Osteoblast (primary cell): ENCODE results near the gene DAG1. TPM values are rescaled to one million over a fixed set of nuclear protein-coding genes. Genes with fewer than 3 reads are reported as not detected.

Source experiments
- DNase-seq: peaks from one replicate; pipeline ENCODE4 v3.0.0; 2011; ENCODE audit warnings: low spot score, mixed read lengths; ENCODE audit not compliant: insufficient read length; ENCODE audit errors: missing footprints
- H2AFZ ChIP-seq: 2 replicates; pipeline ENCODE4 v1.6.0; 2011; ENCODE audit warnings: mild to moderate bottlenecking, low read length
- H3K27ac ChIP-seq: 2 replicates; pipeline ENCODE4 v1.5.1; 2011; ENCODE audit warnings: mild to moderate bottlenecking, low read depth, low read length, moderate library complexity
- H3K27me3 ChIP-seq: 2 replicates; pipeline ENCODE4 v1.6.0; 2012; ENCODE audit warnings: mild to moderate bottlenecking, control low read depth, inconsistent platforms, low read length, moderate library complexity; ENCODE audit not compliant: insufficient read depth
- H3K36me3 ChIP-seq: 2 replicates; pipeline ENCODE4 v1.5.1; 2011; ENCODE audit warnings: mild to moderate bottlenecking, low read length, control low read depth, moderate library complexity; ENCODE audit not compliant: insufficient read depth
- H3K4me1 ChIP-seq: 2 replicates; pipeline ENCODE4 v1.5.1; 2011; ENCODE audit warnings: mild to moderate bottlenecking, low read length, control low read depth, moderate library complexity; ENCODE audit not compliant: insufficient read depth
- H3K4me2 ChIP-seq: 2 replicates; pipeline ENCODE4 v1.6.0; 2011; ENCODE audit warnings: mild to moderate bottlenecking, low read length; ENCODE audit not compliant: insufficient read depth
- H3K4me3 ChIP-seq: fragments of 200-600 bp; sonication (generic); 3 replicates; pipeline ENCODE4 v1.5.1; 2012; ENCODE audit warnings: mild to moderate bottlenecking, low read length, inconsistent platforms; ENCODE audit not compliant: insufficient read depth
- H3K79me2 ChIP-seq: 2 replicates; pipeline ENCODE4 v1.6.0; 2012; ENCODE audit warnings: mild to moderate bottlenecking, low read length, control low read depth, inconsistent platforms; ENCODE audit not compliant: insufficient read depth
- H3K9me3 ChIP-seq: 2 replicates; pipeline ENCODE4 v1.5.1; 2011; ENCODE audit warnings: low read depth, low read length, control low read depth
- H4K20me1 ChIP-seq: 2 replicates; pipeline ENCODE4 v1.6.0; 2012; ENCODE audit warnings: mild to moderate bottlenecking, low read length, control low read depth; ENCODE audit not compliant: insufficient read depth
- CTCF ChIP-seq: IDR thresholded peaks from 2 replicates; pipeline ENCODE4 v1.5.1; 2011; ENCODE audit warnings: mild to moderate bottlenecking, low read depth, low read length, moderate library complexity; ENCODE audit errors: extremely low read depth
- small RNA-seq: library from RNA; depleted of rRNA; stranded (forward); fragments of <200 nt; gene quantifications from one replicate; pipeline ENCODE3, GENCODE V24; 2012
- total RNA-seq: library from RNA; depleted of rRNA; stranded (reverse); fragments of >200 nt; gene quantifications from 2 replicates; pipeline ENCODE4 v1.2.3, GENCODE V29; 2012

The DAG1 gene
- total RNA-seq, 1 donor: 55.4 TPM

- Histone ChIP-seq H3K79me2 (no peaks in the 10 kb centered on the region), H3K27ac (no peak overlapping the region), H3K36me3 (no peaks in the 10 kb centered on the region), H3K27me3 (peaks cover 19% of the 10 kb centered on the region), H3K4me1 (no peaks in the 10 kb centered on the region), H4K20me1 (no peaks in the 10 kb centered on the region), H3K4me3 (no peak overlapping the region), H2AFZ (no peak overlapping the region), H3K9me3 (no peaks in the 10 kb centered on the region), H3K4me2 (no peak overlapping the region)
- no peak for TF ChIP-seq CTCF
- no peak for DNase-seq
These were observed 98.9 kb downstream of the DAG1 start for GRCh38 chr3:49568965-49569364.

DNA sequence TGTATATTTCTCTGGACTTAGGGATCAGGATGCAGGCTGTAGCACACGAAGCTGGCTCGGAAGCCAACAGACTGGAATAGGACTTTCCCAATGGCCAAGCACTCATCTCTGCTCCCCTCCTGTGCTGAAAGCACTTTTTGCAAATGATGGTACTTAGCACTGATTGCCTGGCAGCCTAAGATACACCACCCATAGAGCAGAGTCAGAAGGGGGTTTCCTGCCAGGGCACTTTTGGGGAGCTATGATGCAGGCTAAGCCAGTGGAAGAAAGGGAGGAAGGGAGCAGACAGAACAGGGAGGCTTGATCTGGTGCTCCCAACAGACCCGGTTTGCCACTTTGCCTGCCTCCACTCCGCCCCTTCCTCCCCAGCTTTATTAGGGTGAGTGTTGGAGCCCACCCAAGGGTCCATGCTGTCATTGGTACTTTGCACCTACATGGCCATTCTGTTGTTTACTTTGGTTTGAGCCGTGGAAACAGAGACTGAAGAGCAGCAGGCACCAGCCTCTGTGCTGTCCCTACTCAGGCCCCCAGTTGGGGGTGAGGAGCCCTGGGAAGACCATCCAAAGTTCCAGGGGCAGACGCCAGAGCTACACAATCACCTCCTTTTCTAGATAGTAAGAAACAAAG, 100.1 kb downstream of the DAG1 start:
- no peak for TF ChIP-seq CTCF
- peaks cover 19% of the 10 kb centered on the region for H3K27me3 ChIP-seq

GRCh38 chr3:49582177-49582576, 112.1 kb downstream of the DAG1 start:
- no peaks in the 10 kb centered on the region for H3K9me3 ChIP-seq
- no peak overlapping the region for H3K27ac ChIP-seq
- no peak overlapping the region for H3K4me2 ChIP-seq
- no peaks in the 10 kb centered on the region for H3K4me1 ChIP-seq
- no peak overlapping the region for H2AFZ ChIP-seq
- DNase-seq: no peak
- no peaks in the 10 kb centered on the region for H3K79me2 ChIP-seq
- no peak for TF ChIP-seq CTCF
- H3K4me3 ChIP-seq: no peak overlapping the region
- H3K27me3 ChIP-seq: no peaks in the 10 kb centered on the region
- H3K36me3 ChIP-seq: no peaks in the 10 kb centered on the region
- H4K20me1 ChIP-seq: no peaks in the 10 kb centered on the region

More for the DNA sequence above, 100.1 kb downstream of the DAG1 start:
- Histone ChIP-seq H3K36me3 (no peaks in the 10 kb centered on the region), H3K27ac (no peak overlapping the region), H4K20me1 (no peaks in the 10 kb centered on the region), H3K4me1 (no peaks in the 10 kb centered on the region), H3K4me3 (no peak overlapping the region), H2AFZ (no peak overlapping the region), H3K79me2 (no peaks in the 10 kb centered on the region), H3K9me3 (no peaks in the 10 kb centered on the region), H3K4me2 (no peak overlapping the region)
- DNase-seq: no peak

Small RNAs within 50 kb of the gene (small RNA-seq; reads per million reads assigned to genes)
- not detected for gene RNA5SP130

Other genes with a start within 250 kb of the DAG1 start
- 1.8 and 3.6 TPM in 2 replicates for gene C3orf62, start 193.0 kb upstream of the DAG1 start, total RNA-seq
- gene USP4, start 130.2 kb upstream of the DAG1 start, total RNA-seq: 20.3 and 22.1 TPM in 2 replicates
- 174 and 183 TPM in 2 replicates for gene GPX1, start 111.9 kb upstream of the DAG1 start, total RNA-seq
- 860 and 899 TPM in 2 replicates for gene RHOA, start 58.3 kb upstream of the DAG1 start, total RNA-seq
- 35.8 and 37.4 TPM in 2 replicates for gene TCTA, start 57.8 kb upstream of the DAG1 start, total RNA-seq
- 1.1 and 1.2 TPM in 2 replicates for gene AMT, start 47.8 kb upstream of the DAG1 start, total RNA-seq
- 3.8 and 4.7 TPM in 2 replicates for gene NICN1, start 40.9 kb upstream of the DAG1 start, total RNA-seq
- under 0.01 and 0.29 TPM in 2 replicates for gene BSN, start 84.2 kb downstream of the DAG1 start, total RNA-seq
- gene APEH, start 204.1 kb downstream of the DAG1 start, total RNA-seq: 98.8 and 101 TPM in 2 replicates
- gene MST1, start 219.2 kb downstream of the DAG1 start, total RNA-seq: 6.5 and 6.9 TPM in 2 replicates
- gene RNF123, start 219.3 kb downstream of the DAG1 start, total RNA-seq: 25.0 and 33.3 TPM in 2 replicates
- 0.29 and 1.8 TPM in 2 replicates for gene AMIGO3, start 249.4 kb downstream of the DAG1 start, total RNA-seq